Activated CD4-positive, CD25-positive, alpha-beta regulatory T cell treated with anti-CD3 and anti-CD28 coated beads, Interleukin-2, amount 50 U/mL, for 24 hours (primary cell): Measurements from ENCODE around the gene KHDC4.
A peak's percentile ranks its signal among the peaks of the same experiment; 100 is the strongest.
"Not testable (repeated sequence)": the region's sequence is repeated elsewhere in the genome, so short reads cannot be mapped to it uniquely, and the experiment has no call there.

ENCODE experiments used
- ATAC-seq, 2 donors: fragments of 150-1000 bp; cut with Tn5 transposase; one replicate each; pipeline ENCODE4 v1.10.0; 2021; ENCODE audit warnings: mild to moderate bottlenecking in 1 of 2, moderate library complexity in 1 of 2

The KHDC4 gene

GRCh38 chr1:155897746-155898145 lies 36.5 kb downstream of the KHDC4 start:
- no peak for ATAC-seq

DNA sequence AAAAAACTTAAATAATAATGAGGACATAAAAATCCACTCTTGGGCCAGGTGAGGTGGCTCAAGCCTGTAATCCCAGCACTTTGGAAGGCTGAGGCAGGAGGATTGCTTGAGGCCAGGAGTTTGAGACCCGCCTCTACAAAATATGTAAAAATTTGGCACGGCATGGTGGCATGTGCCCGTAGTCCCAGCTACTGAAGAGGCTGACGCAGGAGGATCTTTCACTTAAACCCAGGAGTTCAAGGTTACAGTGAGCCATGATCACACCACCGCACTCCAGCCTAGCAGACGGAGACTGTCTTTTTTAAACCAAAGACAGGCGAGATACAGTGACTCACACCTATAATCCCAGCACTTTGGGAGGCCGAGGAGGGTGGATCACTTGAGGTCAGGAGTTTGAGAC lies 37.7 kb downstream of the KHDC4 start:
- not testable (repeated sequence) for ATAC-seq

GRCh38 chr1:155895617-155896016 lies 38.6 kb downstream of the KHDC4 start:
- ATAC-seq: not testable (repeated sequence)

GRCh38 chr1:155893389-155894142 lies 40.6 kb downstream of the KHDC4 start:
- ATAC-seq: peak; percentile 71 to 74

- no peak for ATAC-seq
These were observed 41.4 kb downstream of the KHDC4 start for GRCh38 chr1:155892796-155893195.

DNA sequence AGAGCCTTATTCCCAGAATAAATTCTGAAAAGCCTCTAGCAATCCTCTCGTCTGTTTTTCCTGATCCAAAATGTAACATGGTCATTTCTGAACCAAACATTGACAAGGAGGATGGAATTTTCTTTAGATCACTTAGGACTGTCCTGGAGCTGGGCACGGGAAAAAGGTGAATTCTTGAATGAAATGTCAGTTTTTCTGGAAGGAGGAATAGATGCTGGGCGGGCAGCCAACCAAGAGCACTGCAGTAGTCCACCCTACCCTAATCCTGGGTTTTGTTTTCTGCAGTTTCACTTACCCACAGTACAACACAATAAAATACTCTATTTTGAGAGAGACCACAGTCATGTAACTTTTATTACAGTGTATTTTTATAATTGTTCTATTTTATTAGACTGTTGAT lies 44.0 kb downstream of the KHDC4 start:
- ATAC-seq: no peak

GRCh38 chr1:155889566-155889965 lies 44.6 kb downstream of the KHDC4 start:
- ATAC-seq: no peak

- ATAC-seq: no peak
These were observed 45.7 kb downstream of the KHDC4 start for GRCh38 chr1:155888481-155888880.

- ATAC-seq: no peak
These were observed 49.2 kb downstream of the KHDC4 start for GRCh38 chr1:155884982-155885381.

DNA sequence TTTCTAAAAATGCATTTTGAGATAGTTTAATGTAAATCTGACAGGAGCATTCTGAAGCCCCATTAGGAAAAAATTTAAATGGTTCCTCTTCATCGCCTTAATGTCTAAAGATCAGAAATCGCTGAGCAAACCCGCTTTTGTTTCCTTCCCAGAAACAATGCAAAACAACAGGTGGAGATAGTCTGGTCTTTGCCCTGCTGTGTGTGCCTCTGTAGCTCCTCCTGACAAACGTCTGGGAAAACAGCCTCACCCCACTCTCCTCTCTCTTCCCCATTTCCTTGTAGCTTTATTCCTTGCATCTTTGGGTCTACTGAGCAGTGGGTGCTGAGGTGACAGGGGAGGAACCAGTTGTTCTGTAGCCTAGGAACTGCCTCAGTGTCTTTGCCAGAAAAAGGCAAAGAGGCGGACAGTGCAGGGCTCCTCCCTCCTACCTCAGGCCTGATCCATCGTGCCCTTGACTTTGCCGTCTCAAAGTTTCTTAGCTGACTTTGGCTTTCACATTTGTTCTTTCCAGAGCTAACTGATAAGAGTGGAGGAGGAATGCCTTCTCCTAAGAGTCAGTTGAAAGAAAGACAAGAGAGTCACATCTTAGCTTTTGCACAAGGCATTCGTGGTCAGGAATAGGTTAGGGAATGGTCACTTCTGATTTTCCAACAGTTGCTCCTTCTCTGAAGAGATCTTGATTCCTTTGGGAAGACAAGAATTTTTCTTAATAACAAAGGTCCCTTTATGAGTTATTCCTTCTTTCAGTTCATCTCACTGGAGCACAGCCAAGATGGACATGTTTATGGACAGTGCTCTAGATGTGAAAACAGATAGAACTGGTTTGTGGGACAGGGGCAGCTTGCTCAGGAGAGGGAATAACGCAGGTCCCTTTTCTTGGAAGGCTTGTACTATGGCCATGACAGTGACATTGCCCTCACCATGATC lies 49.9 kb downstream of the KHDC4 start:
- no peak for ATAC-seq

DNA sequence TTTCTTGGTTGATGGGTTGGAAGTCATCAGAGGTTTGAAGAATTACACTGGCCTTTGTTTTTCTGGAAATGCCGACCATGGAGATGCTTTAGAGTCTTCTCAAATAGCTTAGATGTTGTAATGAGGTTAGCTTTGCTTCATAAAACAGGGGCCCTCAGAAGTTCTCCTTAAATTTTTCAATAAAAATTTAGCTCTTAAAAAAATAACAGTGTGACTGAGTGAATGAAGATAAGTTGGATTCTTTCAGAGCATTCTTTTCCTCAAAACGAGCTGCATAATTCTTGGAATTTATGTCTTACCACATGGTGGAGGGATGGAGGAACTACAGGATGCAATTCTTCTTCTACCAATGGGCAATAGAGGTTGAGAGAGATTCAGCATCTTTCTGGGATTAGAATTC lies 51.4 kb downstream of the KHDC4 start:
- no peak for ATAC-seq

DNA sequence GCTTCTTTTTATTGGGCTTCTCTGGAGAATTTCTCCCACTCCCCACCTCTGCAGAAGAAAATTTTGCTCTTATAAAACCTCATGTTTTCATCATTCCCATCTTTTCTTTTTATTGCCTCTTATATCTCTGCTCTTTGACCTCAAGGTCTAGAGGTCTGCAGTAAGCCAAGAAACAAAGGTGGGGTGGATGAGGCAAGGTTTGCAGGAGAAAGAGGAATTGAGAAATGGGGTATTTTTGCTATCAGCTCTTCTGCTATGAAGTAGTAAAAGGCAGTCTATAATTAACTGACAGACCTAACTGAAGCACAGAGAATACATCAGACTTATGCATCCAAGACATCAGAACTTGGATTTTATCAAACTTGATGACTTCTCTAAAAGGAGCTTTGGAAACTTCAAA lies 52.0 kb downstream of the KHDC4 start:
- ATAC-seq: no peak

GRCh38 chr1:155880950-155881349 lies 53.3 kb downstream of the KHDC4 start:
- ATAC-seq: no peak

- ATAC-seq: no peak
These were observed 54.0 kb downstream of the KHDC4 start for GRCh38 chr1:155880251-155880650.

DNA sequence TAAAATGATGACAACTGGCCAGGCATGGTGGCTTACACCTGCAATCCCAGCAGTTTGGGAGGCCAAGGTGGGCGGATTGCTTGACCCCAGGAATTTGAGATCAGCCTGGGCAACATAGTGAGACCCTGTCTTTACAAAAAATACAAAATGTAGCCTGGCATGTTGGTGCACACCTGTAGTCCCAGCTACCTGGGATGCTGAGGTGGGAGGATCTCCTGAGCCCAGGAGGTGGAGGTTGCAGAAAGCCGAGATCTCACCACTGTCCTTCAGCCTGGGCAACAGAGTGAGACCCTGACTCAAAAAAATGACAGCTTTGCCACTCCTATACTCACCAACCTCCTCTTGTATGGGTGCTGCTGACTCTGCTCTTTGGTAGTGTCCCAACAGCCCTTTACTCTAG lies 56.3 kb downstream of the KHDC4 start:
- no peak for ATAC-seq

DNA sequence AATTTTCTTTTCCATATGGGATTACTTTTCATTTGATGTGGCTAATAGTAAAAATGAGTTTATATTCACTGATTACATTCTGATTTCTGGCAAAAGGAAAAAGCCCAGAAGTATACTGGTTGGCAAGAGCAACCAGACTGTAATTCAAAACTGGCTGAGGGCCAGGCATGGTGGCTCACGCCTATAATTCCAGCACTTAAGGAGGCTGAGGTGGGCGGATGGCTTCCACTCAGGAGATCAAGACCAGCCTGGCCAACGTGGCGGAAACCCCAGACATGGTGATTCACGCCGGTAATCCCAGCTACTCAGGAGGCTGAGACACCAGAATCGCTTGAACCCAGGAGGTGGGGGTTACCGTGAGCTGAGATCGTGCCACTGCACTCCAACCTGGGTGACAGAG lies 60.4 kb downstream of the KHDC4 start:
- ATAC-seq: no peak

GRCh38 chr1:155872527-155872926 lies 61.7 kb downstream of the KHDC4 start:
- no peak for ATAC-seq

DNA sequence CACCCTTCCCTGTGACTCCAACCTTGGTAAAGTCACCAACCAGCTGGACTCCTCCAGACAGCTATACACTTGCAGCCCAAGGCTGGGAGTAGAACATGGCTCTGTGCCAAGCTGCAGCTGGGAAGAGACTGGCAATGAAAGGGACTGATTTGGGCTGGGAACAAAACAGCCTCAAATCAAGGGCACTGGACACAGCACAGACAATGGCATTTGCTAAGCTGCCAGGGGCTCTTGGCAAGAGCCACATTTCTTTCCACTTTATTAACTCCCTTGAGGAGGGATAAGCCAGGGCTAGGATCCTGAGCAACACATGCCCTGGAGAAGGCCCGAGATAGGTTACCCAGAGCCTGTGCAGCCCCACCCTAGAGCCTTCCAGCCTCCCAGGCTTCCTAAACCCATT lies 62.8 kb downstream of the KHDC4 start:
- no peak for ATAC-seq

GRCh38 chr1:155867766-155868165 lies 66.4 kb downstream of the KHDC4 start:
- ATAC-seq: no peak

DNA sequence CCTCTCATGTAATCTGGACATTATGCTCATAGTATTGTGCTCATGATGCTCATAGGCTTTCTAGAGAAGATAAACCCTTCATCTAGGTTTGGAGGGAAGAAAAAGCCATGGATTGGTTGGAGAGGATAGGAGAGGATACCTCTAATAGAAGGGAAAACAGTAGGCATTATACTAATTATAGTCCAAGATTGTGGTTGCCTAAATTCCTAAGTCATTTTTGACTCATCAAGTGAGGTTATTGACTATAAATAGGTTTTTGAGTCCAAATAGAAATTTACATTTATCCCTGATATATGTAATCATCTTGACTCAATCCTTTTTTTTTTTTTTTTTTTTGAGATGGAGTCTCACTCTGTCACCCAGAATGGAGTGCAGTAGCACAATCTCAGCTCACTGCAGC lies 69.8 kb downstream of the KHDC4 start:
- ATAC-seq: no peak
